ENCODE measurements around the gene PTPN6. TPM values are rescaled to one million over a fixed set of nuclear protein-coding genes. Genes with fewer than 3 reads are reported as not detected.

PTPN6 gene
- total and polyA plus RNA-seq, 9 of the 15 experiments (the other 6 are each of a cell fraction or from before 2014, with no cell fraction given) = 1.5 to 5.1 (median 3.9) TPM

DNA sequence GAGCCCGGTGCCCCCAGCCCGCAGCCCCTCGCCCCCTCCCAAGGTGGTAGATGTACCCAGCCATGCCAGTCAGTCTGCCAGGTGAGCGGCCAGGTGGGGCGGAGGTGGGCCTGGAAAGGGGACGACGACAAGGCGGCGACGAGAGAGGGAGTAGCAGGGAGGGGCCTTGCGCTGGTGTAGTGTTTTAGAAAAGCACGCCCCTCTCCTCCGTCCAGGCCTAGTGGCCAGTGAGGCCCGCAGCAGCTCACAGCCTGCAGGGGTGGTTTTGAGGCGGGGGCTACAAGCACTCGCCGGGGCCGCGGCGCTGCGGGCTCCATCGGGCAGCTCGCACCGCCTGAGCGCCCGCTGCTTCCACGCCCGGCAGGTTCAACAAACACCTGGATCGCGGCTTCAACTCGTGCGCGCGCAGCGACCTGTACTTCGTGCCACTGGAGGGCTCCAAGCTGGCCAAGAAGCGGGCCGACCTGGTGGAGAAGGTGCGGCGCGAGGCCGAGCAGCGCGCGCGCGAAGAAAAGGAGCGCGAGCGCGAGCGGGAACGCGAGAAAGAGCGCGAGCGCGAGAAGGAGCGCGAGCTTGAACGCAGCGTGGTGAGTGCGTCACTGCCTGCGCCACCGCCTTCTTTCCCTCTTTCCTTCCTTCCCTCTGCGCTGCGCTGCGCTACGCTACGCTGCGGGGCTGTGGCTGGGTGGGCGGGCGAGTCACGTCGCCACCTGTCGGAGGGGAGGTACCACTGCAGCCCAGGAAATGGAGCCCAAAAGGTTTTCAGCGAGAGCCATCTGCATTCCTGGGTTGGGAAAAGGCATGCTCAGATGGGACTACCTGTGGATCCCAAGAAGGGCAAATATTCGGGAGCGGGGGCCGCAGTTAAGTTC is 13.4 kb upstream of the PTPN6 start (continued):
- TF ChIP-seq ZNF12 (CRISPR knock-in tag; IDR thresholded peaks at IDR 0.05) (no peak), TEAD1 (CRISPR knock-in tag; IDR thresholded peaks at IDR 0.05) (peak in 1 of 2 experiments; percentile 5; a peak in 1 of 4 replicates), PURB (CRISPR knock-in tag; IDR thresholded peaks at IDR 0.05; ENCODE audit: low read depth) (no peak), ETV5 (CRISPR knock-in tag; IDR thresholded peaks at IDR 0.05; ENCODE audit: low read depth) (0 out of 2 replicates have a peak, but pooled peaks have one; percentile 27), TEAD2 (tag; IDR thresholded peaks at IDR 0.05) (no peak), MAFK (IDR thresholded peaks at IDR 0.05; ENCODE audit: low read length) (no peak), FUS (optimal IDR thresholded peaks at IDR 0.05; ENCODE audit: low read depth, low read length) (peak; percentile 49), ID3 (CRISPR knock-in tag; IDR thresholded peaks at IDR 0.05) (no peak), ID3 (tag; IDR thresholded peaks at IDR 0.05) (no peak), TEAD4 (IDR thresholded peaks at IDR 0.05; ENCODE audit: low read length) (peak; percentile 55), TEAD4 (CRISPR knock-in tag; IDR thresholded peaks at IDR 0.05; ENCODE audit: borderline replicate concordance) (no peak)
- TF ChIP-seq, protein P1, sequence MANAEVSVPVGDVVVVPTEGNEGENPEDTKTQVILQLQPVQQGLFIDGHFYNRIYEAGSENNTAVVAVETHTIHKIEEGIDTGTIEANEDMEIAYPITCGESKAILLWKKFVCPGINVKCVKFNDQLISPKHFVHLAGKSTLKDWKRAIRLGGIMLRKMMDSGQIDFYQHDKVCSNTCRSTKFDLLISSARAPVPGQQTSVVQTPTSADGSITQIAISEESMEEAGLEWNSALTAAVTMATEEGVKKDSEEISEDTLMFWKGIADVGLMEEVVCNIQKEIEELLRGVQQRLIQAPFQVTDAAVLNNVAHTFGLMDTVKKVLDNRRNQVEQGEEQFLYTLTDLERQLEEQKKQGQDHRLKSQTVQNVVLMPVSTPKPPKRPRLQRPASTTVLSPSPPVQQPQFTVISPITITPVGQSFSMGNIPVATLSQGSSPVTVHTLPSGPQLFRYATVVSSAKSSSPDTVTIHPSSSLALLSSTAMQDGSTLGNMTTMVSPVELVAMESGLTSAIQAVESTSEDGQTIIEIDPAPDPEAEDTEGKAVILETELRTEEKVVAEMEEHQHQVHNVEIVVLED (CRISPR knock-in tag; IDR thresholded peaks at IDR 0.05) = peak; percentile 89
- TF ChIP-seq, protein P2, sequence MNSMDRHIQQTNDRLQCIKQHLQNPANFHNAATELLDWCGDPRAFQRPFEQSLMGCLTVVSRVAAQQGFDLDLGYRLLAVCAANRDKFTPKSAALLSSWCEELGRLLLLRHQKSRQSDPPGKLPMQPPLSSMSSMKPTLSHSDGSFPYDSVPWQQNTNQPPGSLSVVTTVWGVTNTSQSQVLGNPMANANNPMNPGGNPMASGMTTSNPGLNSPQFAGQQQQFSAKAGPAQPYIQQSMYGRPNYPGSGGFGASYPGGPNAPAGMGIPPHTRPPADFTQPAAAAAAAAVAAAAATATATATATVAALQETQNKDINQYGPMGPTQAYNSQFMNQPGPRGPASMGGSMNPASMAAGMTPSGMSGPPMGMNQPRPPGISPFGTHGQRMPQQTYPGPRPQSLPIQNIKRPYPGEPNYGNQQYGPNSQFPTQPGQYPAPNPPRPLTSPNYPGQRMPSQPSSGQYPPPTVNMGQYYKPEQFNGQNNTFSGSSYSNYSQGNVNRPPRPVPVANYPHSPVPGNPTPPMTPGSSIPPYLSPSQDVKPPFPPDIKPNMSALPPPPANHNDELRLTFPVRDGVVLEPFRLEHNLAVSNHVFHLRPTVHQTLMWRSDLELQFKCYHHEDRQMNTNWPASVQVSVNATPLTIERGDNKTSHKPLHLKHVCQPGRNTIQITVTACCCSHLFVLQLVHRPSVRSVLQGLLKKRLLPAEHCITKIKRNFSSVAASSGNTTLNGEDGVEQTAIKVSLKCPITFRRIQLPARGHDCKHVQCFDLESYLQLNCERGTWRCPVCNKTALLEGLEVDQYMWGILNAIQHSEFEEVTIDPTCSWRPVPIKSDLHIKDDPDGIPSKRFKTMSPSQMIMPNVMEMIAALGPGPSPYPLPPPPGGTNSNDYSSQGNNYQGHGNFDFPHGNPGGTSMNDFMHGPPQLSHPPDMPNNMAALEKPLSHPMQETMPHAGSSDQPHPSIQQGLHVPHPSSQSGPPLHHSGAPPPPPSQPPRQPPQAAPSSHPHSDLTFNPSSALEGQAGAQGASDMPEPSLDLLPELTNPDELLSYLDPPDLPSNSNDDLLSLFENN (IDR thresholded peaks at IDR 0.05; ENCODE audit: low read depth in 2 of 2, low read length in 2 of 2) = no peak
- TF ChIP-seq, protein P3, sequence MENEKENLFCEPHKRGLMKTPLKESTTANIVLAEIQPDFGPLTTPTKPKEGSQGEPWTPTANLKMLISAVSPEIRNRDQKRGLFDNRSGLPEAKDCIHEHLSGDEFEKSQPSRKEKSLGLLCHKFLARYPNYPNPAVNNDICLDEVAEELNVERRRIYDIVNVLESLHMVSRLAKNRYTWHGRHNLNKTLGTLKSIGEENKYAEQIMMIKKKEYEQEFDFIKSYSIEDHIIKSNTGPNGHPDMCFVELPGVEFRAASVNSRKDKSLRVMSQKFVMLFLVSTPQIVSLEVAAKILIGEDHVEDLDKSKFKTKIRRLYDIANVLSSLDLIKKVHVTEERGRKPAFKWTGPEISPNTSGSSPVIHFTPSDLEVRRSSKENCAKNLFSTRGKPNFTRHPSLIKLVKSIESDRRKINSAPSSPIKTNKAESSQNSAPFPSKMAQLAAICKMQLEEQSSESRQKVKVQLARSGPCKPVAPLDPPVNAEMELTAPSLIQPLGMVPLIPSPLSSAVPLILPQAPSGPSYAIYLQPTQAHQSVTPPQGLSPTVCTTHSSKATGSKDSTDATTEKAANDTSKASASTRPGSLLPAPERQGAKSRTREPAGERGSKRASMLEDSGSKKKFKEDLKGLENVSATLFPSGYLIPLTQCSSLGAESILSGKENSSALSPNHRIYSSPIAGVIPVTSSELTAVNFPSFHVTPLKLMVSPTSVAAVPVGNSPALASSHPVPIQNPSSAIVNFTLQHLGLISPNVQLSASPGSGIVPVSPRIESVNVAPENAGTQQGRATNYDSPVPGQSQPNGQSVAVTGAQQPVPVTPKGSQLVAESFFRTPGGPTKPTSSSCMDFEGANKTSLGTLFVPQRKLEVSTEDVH (IDR thresholded peaks at IDR 0.05; ENCODE audit: low read depth, partially characterized antibody) = peak; percentile 78

Data from K562 (cell line).